Measurements from ENCODE around the gene ZNF841.
"Not testable (repeated sequence)": the region's sequence is repeated elsewhere in the genome, so short reads cannot be mapped to it uniquely, and the experiment has no call there.

Gene ZNF841

GRCh38 chr19:52066258-52066863, 29.2 kb downstream of the ZNF841 start:
- DNase-seq: no peak

- no peak for DNase-seq
Observed at GRCh38 chr19:52065399-52065798, 30.2 kb downstream of the ZNF841 start.

GRCh38 chr19:52056480-52056879, 39.1 kb downstream of the ZNF841 start:
- not testable (repeated sequence) for DNase-seq

- DNase-seq: not testable (repeated sequence)
Observed at GRCh38 chr19:52051736-52052135, 43.8 kb downstream of the ZNF841 start.

- DNase-seq: peak; percentile 97
Observed at GRCh38 chr19:52048555-52049501, 46.7 kb downstream of the ZNF841 start, which contains the start of gene ZNF432. TSS of gene ZNF432 (minus strand) at chr19:52048838. CDS start at chr19:52046868, 1,970 bp downstream.

- DNase-seq: no peak
Observed at GRCh38 chr19:52039169-52039568, 56.4 kb downstream of the ZNF841 start.

- DNase-seq: no peak
Observed at GRCh38 chr19:52034051-52034728, 61.4 kb downstream of the ZNF841 start.

- DNase-seq: no peak
Observed at GRCh38 chr19:52028780-52029123, 66.8 kb downstream of the ZNF841 start.

- DNase-seq: peak; percentile 94
Observed at GRCh38 chr19:52028027-52028779, 67.4 kb downstream of the ZNF841 start, which contains the start of gene ZNF614. TSS of gene ZNF614 (minus strand) at chr19:52028379. CDS start at chr19:52025745, 2,634 bp downstream.

GRCh38 chr19:52026255-52026990, 69.1 kb downstream of the ZNF841 start:
- not testable (repeated sequence) for DNase-seq

GRCh38 chr19:52024478-52024877, 71.1 kb downstream of the ZNF841 start:
- not testable (repeated sequence) for DNase-seq

GRCh38 chr19:52022193-52022592, 73.4 kb downstream of the ZNF841 start:
- no peak for DNase-seq

- no peak for DNase-seq
Observed at GRCh38 chr19:52020506-52020905, 75.1 kb downstream of the ZNF841 start.

Data from femur (tissue), 1 donor.